ENCODE results near the gene TRIM46. TPM values are rescaled to one million over a fixed set of nuclear protein-coding genes. Genes with fewer than 3 reads are reported as not detected.
"Not testable (repeated sequence)": the region's sequence is repeated elsewhere in the genome, so short reads cannot be mapped to it uniquely, and the experiment has no call there.

Gene TRIM46
- total RNA-seq, 4 donors from 2014 or later = 0.17 to 1.2 (median 0.62) TPM; not detected in 1

DNA sequence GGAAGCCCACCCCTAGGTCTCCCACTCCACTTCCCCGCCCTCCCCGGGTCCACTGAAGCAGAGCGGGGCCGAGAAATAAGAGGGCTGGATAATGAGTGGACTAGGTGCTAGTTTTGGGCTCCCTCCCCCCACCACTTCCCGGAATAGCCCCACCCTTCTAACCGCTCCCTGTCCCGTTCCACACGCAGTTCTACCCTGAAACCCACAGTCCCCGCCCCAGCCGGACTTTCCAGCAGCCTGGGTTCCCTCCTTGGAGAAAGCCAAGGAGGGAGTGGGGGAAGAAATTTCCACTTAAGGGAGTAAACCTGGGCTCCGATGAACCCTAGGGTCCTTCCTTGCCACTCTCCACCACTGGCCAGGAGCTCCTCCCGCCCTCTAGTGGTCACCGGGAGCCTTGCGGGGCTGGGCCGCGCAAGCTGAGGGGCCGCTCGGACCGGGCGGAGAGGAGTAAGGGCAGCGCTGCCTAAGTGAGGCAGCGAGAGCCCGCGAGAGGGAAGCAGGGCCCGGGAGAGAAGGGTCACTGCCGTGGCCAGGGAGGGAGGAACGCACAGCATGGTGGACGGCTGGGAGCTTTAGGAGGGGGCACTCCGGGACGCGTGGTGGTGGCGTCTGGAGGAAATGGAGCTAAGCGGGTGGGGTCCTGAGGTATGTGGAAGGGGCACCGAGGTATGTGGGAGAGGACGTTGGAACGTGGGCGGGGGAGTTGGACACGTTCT is 19.8 kb downstream of the TRIM46 start:
- intact Hi-C loops (cut with DNase I; ENCODE audit: low total_unique reads) = no loop called here
- DNase-seq (ENCODE audit: low spot score in 2 of 2) = peak; percentile 82 to 97
- 1% methylated on average over 37 to 38 of the region's 38 CpGs for WGBS, 2 donors
- peak overlapping the region; percentile 26 for H3K4me3 ChIP-seq (ENCODE audit: low read depth, poor library complexity, severe bottlenecking)
- TF ChIP-seq, protein P1, sequence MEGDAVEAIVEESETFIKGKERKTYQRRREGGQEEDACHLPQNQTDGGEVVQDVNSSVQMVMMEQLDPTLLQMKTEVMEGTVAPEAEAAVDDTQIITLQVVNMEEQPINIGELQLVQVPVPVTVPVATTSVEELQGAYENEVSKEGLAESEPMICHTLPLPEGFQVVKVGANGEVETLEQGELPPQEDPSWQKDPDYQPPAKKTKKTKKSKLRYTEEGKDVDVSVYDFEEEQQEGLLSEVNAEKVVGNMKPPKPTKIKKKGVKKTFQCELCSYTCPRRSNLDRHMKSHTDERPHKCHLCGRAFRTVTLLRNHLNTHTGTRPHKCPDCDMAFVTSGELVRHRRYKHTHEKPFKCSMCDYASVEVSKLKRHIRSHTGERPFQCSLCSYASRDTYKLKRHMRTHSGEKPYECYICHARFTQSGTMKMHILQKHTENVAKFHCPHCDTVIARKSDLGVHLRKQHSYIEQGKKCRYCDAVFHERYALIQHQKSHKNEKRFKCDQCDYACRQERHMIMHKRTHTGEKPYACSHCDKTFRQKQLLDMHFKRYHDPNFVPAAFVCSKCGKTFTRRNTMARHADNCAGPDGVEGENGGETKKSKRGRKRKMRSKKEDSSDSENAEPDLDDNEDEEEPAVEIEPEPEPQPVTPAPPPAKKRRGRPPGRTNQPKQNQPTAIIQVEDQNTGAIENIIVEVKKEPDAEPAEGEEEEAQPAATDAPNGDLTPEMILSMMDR (IDR thresholded peaks at IDR 0.05) = peak in 1 of 3 donors; percentile 89
- no peak for TF ChIP-seq POLR2A (IDR thresholded peaks at IDR 0.05)

DNA sequence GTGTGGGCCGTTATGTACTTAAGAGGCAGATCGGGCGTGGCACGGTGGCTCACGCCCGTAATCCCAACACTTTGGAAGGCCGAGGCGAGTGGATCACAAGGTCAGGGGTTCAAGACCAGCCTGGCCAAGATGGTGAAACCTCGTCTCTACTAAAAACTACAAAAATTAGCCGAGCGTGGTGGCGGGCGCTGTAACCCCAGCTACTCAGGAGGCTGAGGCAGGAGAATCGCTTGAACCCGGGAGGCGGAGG is 20.3 kb downstream of the TRIM46 start:
- intact Hi-C loops (cut with DNase I; ENCODE audit: low total_unique reads); DNase-seq (ENCODE audit: low spot score in 2 of 2): not testable (repeated sequence)
- H3K4me3 ChIP-seq (ENCODE audit: low read depth, poor library complexity, severe bottlenecking) = peak overlapping the region; percentile 26
- 2 to 3% methylated on average over 16 of the region's 16 CpGs for WGBS, 2 donors

DNA sequence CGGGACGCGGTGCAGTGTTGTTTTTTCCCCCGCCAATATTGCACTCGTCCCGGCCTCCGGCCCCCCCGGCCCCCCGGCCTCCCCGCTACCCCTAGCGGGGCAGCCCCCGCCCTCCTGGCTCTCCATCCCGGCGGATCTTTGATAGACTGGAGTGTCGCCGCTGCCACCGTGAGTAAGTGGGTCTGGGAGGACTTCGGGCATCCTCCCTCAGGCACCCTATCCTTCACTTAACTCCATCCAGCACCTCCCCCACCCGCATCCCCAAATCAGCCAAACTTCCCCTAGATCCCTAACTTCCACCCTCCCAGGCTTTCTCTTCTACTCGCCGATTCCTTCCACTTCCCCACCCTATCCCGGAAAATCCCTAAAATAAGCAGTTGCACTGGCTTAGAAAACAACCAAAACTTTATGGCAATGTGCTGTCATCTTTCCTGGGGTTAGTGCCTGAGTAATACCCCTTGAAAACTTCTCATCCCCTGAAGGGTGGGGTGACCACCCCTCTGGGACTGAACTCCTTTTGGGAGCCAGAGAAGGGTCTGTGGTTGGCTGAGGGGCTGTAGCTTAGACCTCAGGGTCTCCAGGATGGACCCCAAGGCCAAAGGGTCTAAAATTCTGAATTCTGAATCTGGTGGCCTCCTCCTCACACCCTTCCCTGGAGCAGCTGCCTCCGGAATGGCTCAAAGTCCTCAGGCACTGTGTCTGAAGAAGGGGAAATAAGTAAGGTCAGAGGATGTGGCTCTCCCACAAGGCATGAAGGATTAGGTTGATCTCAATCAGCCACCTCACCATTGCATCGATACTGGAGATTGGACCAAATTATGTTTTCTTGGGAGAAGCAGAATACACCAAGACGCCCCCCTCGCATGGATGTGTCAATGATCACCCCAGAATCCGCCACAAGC is 21.8 kb downstream of the TRIM46 start:
- TF ChIP-seq, protein P1 (IDR thresholded peaks at IDR 0.05) = no peak
- no peak for TF ChIP-seq POLR2A (IDR thresholded peaks at IDR 0.05)
- no peak for DNase-seq (ENCODE audit: low spot score in 2 of 2)
- WGBS, 2 donors = 32 to 35% methylated on average over 15 to 16 of the region's 27 CpGs
- H3K4me3 ChIP-seq (ENCODE audit: low read depth, poor library complexity, severe bottlenecking) = no peak overlapping the region
- intact Hi-C loops (cut with DNase I; ENCODE audit: low total_unique reads) = no loop called here

DNA sequence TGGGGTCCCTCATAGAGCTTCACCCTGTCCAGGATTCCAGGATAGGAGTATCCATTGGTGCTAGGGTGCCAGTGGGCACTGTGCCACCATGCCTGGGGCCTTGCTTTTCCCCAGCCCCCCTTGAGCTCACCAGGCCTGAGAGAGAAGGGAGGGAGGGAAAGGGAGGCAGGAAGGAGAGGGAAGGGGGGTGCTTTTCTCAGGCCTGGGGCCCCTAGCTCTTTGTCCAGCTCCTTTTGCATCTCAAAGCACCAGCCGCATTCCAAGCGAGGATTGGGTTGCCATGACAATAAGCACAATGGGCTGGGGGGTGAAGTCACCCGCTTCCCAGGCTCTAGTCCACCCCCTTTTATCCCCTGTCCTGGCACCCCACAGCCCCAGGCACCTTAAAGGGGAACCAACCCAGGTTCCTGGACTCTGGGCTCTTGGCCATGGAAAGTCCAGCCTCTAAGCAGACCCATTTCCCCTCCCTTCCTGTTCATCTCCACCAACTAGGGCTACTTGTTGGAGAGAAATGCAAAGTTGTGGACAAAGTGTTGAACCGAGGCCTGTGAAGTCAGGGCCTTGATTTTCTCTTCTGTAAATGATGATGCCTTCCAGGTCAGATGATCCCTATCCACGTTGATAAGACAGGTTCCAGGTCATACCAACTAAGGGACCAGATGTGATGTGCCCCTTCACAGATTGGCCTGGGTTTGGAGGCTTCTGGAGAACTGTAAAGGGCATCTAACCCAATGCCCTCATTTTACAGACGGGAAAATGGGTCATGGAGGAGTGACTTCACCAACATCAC is 22.6 kb downstream of the TRIM46 start:
- intact Hi-C loops (cut with DNase I; ENCODE audit: low total_unique reads) = no loop called here
- WGBS, 2 donors = 85 to 87% methylated on average over 6 of the region's 6 CpGs
- no peak for DNase-seq (ENCODE audit: low spot score in 2 of 2)
- no peak for TF ChIP-seq POLR2A (IDR thresholded peaks at IDR 0.05)
- TF ChIP-seq, protein P1 (IDR thresholded peaks at IDR 0.05) = no peak
- H3K4me3 ChIP-seq (ENCODE audit: low read depth, poor library complexity, severe bottlenecking) = no peak overlapping the region

DNA sequence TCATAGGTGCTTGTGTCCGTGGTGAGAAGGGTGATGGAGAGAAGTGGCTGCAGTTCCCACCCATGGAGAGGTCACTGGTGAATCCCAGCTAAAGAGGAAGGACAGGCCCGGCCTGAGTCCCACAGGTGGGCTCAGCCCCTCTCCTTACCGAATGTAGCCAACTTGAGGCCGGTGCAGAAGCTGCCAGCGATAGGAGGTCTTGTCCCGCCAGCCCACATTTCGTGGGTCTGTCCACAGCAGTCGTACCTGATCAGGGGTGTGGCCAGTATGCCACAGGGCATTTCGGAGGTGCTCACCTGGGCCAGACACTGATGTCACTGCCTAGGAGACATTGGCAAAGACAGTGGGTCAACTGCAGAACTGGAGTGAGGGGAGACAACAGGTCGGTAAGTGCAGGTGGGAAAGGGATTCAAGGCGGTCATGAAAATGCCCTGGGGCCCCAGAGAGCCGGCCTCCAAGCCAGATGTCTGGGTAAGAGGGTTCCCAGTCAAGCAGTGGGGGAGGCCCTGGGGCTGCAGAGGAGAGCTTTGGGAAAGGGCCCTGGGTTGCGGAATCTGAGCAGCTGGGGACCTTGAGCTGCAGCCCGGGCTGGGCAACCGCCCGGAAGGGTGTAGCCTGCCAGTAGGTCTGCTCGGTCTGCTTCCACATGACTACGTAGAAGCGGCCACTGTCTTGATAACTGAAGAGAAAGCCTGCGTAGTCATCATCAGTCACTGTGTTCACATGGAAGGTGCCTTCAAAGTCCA is 23.4 kb downstream of the TRIM46 start:
- intact Hi-C loops (cut with DNase I; ENCODE audit: low total_unique reads) = no loop called here
- 79 to 83% methylated on average over 18 to 19 of the region's 20 CpGs for WGBS, 2 donors
- H3K4me3 ChIP-seq (ENCODE audit: low read depth, poor library complexity, severe bottlenecking) = no peak overlapping the region
- DNase-seq (ENCODE audit: low spot score in 2 of 2) = no peak
- TF ChIP-seq POLR2A (IDR thresholded peaks at IDR 0.05) = no peak
- TF ChIP-seq, protein P1 (IDR thresholded peaks at IDR 0.05) = no peak

Data from lower leg skin (tissue), 4 donors.